ENCODE results near the gene CTSZ. TPM values are rescaled to one million over a fixed set of nuclear protein-coding genes. Genes with fewer than 3 reads are reported as not detected.

The CTSZ gene
- total RNA-seq, 4 donors from 2014 or later = 150 to 496 (median 222) TPM

- no peak for TF ChIP-seq CTCF (IDR thresholded peaks at IDR 0.05; ENCODE audit: low read depth)
Observed at GRCh38 chr20:58950603-58951002, 56.5 kb downstream of the CTSZ start.

DNA sequence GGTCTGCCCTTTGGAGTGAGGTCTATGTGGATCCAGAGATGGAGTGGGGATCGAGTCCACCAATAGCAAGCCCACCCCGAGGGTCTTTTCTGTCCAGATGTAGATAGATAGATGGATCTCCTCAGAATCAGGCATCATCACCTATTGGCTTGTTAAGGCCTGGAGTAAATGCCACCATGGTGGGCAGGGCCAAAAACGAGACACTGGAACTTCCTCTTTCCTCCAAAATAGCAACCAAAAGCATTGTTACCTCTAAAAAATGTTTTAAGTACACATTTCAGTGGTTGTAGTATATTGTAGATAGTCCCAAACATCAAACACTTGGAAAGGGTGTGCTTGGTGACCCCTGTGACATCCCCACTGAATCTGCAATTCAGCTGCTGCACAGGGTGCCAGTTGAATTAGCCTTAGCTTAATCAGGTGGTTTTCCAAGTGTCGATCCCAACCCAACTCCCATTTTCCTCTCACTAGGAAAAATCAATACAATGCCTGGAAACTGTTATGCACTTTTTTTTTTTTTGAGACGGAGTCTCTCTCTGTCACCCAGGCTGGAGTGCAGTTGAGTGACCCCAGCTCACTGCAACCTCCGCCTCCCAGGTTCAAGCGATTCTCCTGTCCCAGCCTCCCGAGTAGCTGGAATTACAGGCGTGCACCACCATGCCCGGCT lies 61.0 kb downstream of the CTSZ start:
- TF ChIP-seq CTCF (IDR thresholded peaks at IDR 0.05; ENCODE audit: low read depth) = no peak

Other genes with a start within 250 kb of the CTSZ start
- gene GNAS-AS1, start 156.4 kb downstream of the CTSZ start, total RNA-seq = under 1 TPM in 1 of 4 donors, not detected in 3; 0.34 TPM
- gene GNAS, start 154.5 kb downstream of the CTSZ start, total RNA-seq = 1,000 to 10,000 TPM in 1 of 4 donors, 100 to 1,000 TPM in 3; 671 to 1,187 (median 863) TPM
- gene NELFCD, start 26.0 kb downstream of the CTSZ start, total RNA-seq = 10 to 100 TPM; 36.3 to 64.8 (median 47.0) TPM
- under 1 TPM in 1 of 4 donors, not detected in 3; 0.33 TPM for gene TUBB1, start 12.2 kb upstream of the CTSZ start, total RNA-seq
- 10 to 100 TPM; 35.8 to 90.0 (median 38.6) TPM for gene ATP5F1E, start 25.1 kb upstream of the CTSZ start, total RNA-seq
- gene PRELID3B, start 35.5 kb upstream of the CTSZ start, total RNA-seq = 10 to 100 TPM; 39.2 to 83.2 (median 46.3) TPM
- gene ZNF831, start 156.6 kb upstream of the CTSZ start, total RNA-seq = 1 to 10 TPM in 1 of 4 donors, under 1 TPM in 3; 0.19 to 1.0 (median 0.77) TPM

Data from subcutaneous adipose tissue (tissue), 4 donors.